ENCODE results near the gene FRMPD2.
"Not testable (repeated sequence)": the region's sequence is repeated elsewhere in the genome, so short reads cannot be mapped to it uniquely, and the experiment has no call there.

The FRMPD2 gene

DNA sequence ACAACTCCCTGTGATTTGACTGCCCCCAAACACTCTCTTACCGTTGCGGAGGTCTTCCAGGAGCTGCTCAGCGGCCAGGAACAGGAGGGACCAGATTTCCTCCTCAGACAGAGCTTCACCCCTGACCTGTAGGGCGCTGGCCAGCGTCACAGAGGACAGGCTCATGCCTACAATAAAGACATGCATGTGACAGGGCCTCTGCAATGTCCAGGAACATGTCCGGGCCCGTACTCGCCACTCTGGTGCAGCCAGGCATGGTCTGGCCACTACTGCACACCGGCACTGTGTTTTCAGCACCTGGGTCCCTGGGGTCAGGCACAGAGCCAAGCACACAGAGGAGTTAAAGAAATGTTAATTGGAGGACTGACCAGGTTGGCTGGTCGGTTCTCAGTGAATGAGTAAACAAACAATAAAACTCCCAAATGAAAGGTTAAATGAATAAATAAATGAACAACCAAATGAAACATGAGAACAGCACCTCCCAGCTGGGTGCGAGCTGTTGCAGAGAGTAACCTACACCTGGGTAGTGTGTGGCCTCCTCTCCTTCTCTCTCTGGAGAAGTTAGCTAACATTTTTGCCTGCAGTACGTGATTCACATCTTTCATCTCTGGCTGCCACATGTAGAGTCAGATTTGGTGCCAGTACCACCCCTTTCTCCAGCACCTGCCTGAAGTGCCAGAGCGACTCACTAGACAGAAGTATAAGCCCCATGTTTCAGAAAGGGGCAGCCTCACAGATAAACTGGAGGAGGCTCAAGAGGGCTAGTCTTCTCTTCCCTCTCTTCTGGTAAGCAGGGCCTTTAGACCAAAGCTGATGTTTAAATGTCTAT, 22.8 kb downstream of the FRMPD2 start:
- DNase-seq: no peak

DNA sequence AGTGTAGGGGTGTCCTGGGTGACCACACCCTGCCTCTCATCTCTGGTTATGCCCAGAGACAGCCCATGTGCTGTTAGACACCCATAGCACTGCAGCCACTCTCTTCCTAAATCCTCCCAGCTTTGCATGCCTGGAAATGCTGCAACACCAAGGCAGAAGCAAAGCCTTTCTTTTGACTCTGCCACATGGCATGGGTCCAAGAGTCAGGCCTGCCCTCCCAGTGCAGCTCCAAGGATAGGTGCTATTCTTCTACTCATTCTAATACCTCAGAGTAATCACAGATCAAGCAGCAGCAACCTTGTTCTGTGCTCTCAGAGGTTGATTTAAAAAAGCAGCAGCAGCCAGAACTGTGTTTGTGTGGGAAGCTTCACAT, 23.4 kb downstream of the FRMPD2 start:
- peak; percentile 20 for DNase-seq

- DNase-seq: no peak
Measured at GRCh38 chr10:48249763-48250351, 24.6 kb downstream of the FRMPD2 start.

DNA sequence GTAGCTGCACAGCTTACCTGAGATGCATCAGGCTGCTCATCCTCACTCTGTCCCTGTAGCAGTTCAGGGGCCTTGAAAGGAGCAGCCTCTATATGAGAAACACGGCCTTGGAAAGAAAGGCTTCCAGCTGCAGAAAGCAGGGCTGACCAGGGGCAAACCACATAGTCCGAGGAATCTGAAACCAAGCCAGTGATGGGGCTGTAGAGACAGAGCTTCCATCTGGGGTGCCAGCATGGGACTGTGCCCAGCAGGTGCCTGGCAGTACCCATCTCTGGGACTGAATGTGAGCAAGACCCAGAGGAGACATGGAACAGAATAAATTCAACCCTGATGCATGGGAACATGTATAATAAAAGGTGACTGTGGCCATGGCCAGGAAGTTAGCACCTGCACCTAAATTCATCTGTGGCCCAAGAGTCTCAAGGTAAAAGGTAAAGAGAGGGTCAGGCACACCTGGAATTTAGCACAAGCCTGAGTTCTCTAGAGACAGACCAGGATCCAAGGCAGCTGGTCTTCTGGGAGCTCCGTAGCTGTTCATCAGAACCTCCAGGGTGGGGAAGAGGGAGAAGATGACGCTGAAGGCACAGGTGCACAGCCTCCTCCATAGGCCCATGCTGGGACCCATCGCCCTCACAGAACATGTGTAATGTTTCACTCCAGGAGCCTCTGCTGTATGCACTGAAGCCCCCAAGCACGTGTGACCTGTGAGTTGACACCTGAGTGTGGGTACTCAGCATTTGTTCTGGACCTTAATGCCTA, 25.3 kb downstream of the FRMPD2 start:
- no peak for DNase-seq

DNA sequence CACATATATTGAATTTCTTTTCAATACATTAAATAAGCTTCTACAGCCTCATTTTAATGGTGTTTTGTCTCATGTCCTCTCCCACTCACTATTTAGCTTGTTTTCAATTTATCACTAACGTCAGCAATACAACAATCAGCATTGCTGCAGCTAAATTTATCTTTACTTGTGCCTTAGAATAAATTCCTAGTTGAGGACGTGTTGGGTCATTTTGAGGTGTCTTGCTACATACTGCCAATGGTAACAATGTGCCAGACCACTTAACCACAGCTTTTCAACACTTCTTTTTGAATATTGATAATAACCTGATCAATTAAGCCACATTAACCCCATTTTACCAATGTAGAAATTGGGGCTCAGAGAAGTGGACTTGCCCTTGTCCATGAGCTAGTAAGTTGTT, 26.0 kb downstream of the FRMPD2 start:
- DNase-seq: no peak

GRCh38 chr10:48247680-48248079, 26.8 kb downstream of the FRMPD2 start:
- DNase-seq: peak; percentile 85

DNA sequence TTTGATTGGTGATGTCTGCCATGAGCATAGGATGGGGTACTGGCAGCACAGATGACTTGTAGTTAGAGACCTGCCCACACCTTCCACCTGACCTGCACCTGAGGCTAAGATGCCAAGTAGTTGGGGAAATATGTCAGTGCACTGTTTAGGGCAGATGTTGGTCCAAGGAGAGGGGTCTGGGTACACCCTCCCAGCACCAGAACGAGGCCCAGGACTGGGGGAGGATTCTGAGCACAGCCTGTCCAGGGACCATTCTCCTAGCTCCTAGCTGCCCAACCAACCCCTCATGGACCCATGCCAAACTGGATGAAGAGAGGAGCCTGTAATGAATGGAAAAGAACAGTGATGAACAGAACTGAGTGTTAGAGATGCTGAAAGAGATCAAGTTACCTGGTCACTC, 28.0 kb downstream of the FRMPD2 start:
- no peak for DNase-seq

DNA sequence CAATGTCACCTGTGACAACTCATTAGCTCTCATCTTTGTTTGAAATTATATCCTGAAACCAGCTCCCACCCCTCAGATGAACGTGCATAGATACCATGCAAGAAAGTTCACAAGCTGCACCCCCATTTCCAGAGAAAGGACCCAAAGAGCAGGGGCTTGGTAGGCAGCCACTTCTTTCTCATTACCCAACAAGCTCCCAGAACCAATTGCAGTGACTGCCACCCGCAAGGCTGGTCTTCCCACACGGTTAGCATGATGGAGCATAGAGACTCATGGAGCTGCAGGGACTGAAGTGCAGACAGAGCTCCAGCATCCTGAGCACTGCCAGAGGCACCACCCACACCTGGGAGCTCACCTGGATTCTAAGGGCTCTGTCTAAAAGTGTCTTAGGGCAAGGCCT, 28.5 kb downstream of the FRMPD2 start:
- no peak for DNase-seq

- DNase-seq: not testable (repeated sequence)
Measured at GRCh38 chr10:48243921-48244320, 30.6 kb downstream of the FRMPD2 start.

DNA sequence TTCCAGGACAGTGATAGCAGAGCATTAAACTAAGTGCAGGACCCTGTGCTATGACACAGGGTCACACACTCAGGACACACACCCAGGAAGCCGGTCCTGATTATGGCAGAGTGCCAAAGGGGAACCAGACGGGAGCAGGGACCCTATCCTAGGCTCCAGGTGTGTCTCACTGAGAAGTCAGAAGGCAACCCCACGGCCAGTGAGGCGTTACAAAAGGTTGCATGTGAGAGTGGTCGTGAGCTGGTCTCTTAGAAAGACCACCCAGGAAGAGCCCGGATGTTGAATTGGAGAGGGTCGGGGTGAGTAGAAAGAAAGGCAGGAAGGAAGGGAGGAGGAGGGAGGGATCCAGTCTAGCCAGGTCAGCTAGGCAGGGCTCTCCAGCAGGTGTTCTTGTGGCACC, 31.0 kb downstream of the FRMPD2 start:
- DNase-seq: no peak

DNA sequence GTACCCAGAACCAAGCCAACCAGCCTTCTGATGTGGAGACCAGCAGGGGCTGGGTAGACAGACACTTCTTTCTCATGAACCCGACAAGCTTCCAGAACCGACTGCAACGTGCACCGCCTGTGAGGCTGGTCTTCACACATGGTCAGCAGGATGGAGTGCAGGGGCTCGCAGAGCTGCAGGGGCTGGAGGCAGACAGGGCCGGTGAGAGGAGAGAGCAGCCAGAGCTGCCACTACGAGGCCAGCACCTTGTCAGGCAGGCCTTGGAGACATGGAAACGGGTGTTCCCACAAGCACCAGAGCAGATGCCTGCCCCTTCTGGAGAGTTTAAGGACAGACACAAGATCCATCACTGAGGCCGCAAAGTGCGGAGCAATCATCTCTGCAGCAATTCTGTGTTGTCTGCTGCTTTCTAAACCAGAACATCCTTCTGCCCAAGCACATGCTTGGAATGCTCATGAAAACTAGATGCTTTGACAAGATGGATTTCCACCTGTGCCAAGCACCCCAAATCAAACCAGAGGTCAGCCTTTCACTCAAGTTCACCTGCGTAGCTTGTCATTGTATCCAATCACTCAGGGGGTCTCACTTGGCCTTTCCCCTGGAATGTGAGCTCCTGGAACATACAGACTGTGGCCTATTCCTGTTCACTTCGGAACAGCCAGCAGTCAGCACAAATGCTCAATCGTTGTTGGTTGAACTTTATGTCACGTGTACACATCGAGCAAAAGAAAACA, 32.2 kb downstream of the FRMPD2 start:
- DNase-seq: no peak

DNA sequence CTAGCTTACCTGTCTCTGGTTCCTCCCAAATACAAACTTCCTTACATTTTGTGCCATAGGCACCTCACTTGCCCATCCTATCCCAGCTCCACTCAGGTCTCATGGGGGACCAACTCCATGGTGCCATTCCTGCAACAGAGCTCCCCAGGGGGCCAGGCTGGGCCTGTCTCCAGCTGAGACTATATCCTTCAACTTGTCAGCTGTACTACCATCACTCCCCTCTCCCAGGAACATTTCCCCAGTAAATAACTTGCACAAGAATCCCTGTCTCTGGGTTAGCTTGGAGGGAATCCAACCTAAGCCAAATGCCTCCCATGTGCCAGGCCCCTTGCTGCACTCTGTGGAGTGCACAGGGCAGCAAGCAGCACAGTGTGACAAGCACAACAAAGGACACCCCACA, 33.2 kb downstream of the FRMPD2 start:
- no peak for DNase-seq

- no peak for DNase-seq
Measured at GRCh38 chr10:48240196-48240595, 34.3 kb downstream of the FRMPD2 start.

DNA sequence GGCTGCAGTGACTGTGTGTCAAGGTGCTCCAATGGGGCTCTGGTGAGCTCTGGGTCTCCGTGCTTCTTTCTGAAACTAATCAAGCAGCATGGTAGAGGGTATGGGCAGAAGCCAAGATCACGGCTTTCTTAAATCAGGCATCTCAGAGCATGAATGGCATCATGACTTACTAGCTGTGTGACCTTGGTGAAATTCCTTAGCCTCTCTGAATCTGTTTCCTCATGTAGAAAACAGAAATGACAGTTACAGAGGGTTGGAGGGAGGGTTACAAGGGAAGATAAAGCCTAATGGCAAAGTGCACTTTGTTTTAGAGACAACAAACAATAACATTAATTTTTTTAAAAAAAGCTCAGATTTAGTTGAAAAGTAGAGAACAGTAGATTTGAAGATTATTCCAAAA, 34.9 kb downstream of the FRMPD2 start:
- DNase-seq: no peak

- no peak for DNase-seq
Measured at GRCh38 chr10:48238826-48239520, 35.5 kb downstream of the FRMPD2 start.

DNA sequence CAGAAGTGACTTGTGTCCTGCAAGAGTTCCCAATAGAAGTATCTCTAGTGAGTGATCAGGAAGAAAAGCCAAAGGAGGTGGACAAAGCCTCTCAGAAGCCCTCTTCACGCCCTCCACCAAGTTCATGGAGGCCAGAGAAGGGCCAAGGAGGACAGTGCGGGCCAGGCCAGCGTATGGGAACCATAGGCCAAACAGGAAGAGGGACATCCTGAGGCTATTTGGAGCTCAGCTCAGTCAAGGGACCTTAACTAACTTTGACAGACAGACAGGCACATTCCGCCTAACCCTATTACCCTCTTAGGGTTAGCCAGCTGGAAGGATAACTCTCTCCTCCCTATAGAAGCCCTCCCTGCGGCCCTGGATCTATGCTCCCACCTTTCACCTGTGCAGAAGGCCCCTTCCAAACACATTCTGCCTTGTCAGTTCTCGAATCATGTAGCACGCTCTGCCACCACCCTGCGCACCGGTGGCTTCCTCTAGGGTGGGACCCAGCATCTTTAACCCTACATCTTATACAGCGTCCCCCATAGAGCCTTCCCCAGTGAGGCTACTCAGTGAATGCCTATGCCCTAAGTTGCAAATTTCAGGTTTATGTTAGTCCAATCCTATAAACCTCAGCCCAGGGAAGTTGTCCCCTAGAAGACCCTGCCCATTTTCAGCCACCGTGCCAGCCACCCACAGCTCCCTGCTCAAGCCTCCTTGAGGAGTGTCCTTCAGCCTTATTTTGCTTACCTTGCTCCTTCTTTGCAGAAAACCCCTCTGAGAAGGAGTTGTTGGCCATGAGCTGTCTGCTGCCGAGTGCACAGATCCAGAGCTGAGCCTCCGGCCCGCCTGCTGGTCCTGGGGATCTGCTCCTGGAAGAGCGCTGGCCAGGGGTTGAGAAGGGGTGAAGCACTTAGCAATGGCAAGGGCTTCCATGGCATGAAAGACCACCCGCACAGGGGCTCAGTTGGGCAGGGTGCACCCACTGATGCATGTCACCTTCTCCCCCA, 36.9 kb downstream of the FRMPD2 start:
- no peak for DNase-seq

GRCh38 chr10:48236199-48236621, 38.3 kb downstream of the FRMPD2 start:
- no peak for DNase-seq

DNA sequence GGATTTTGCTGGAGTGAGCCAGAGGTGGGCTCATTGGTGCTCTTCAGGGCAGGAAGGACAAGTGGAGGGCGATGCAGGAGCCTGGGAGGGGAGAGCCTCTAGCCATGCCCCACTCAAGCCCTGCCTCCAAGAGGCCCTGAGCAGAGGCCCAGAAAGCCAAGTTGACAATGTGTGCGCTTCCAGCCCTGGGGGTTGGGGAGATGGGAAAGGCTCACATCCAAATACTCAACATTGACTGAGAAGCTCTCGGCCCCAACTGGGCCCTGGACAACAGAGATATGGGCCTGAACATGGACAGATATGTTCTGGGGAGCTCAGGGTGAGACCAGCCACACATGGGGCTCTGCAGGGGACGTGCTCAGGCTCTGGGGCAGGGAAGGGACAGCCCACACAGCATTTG, 39.0 kb downstream of the FRMPD2 start:
- no peak for DNase-seq

DNA sequence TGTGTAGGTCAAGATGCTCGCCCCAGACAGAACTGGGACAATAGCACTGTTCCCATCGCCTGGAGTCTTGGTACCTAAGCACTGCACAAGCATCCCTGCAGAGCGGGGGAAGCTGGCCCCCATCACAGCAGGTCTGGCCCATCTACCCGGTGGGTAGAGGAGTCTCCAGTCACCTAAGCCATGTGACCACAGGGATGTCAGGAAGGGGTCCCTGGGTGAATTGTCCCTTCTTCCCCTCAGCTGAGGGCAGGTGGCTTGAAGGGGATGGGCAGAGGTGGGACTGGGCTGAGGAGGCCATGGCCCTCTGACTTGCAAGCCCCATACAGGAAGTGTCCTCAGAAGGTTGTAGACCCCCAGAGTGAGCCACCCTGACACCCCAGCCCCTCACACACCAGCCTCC, 39.7 kb downstream of the FRMPD2 start:
- DNase-seq: no peak

- no peak for DNase-seq
Measured at GRCh38 chr10:48234295-48234694, 40.2 kb downstream of the FRMPD2 start.

DNA sequence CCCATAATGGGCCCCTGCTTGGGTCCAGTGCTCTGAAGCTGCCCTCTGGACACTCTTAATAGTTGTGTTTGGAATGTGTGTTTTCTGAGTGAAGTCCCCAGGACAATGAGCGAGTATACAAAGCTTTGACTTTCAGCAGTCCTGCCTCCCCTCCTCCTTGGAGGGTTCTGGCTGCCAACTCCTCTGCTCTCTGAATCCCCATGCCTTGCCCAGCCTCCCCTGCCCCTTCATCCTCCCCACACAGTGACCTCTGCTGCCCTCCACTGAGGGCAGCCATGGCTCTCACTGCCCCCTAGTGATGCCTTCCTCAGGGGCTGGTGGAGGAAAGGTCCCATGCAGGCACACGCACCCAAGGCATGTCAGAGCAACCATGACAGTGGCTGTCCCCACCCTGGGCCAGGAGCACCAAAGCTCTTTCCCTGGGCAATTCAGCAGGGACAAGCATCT, 40.9 kb downstream of the FRMPD2 start:
- no peak for DNase-seq

Data from EL (cell line).